Left renal pelvis (tissue), 4 donors: ENCODE results near the gene GLI2. TPM values are rescaled to one million over a fixed set of nuclear protein-coding genes. Genes with fewer than 3 reads are reported as not detected.

ENCODE experiments used
- DNase-seq, 4 donors: peaks; one replicate each; pipeline ENCODE4 v3.0.0-alpha.2; 2013; ENCODE audit warnings: low read depth in 4 of 4, low spot score in 3 of 4
- polyA plus RNA-seq, 4 donors: library from polyadenylated mRNA; unstranded; fragments of 120-200 nt; gene quantifications; one replicate each; pipeline ENCODE4 v1.2.1, GENCODE V29; 2013; ENCODE audit not compliant: insufficient read length in 4 of 4

GLI2 gene
- 10 to 100 TPM in 2 of 4 donors, 1 to 10 TPM in 2; 8.0 to 34.8 (median 10.7) TPM for polyA plus RNA-seq

- DNase-seq, result no peak
Measured at GRCh38 chr2:120735746-120736170, at the start of gene GLI2. Gene GLI2, plus strand, starts transcription at chr2:120735868. Its CDS starts 61,453 bp downstream, at chr2:120797321.

GRCh38 chr2:120685974-120686297, 49.7 kb upstream of the GLI2 start:
- no peak for DNase-seq

- no peak for DNase-seq
Measured at GRCh38 chr2:120686511-120687168, 49.0 kb upstream of the GLI2 start.

- DNase-seq, result no peak
Measured at GRCh38 chr2:120687210-120687609, 48.5 kb upstream of the GLI2 start.

- no peak for DNase-seq
Measured at GRCh38 chr2:120690521-120690920, 45.1 kb upstream of the GLI2 start.

GRCh38 chr2:120691410-120691809, 44.3 kb upstream of the GLI2 start:
- no peak for DNase-seq

GRCh38 chr2:120692691-120693090, 43.0 kb upstream of the GLI2 start:
- DNase-seq, result no peak

- no peak for DNase-seq
Measured at GRCh38 chr2:120693121-120693520, 42.5 kb upstream of the GLI2 start.

GRCh38 chr2:120694034-120694433, 41.6 kb upstream of the GLI2 start:
- DNase-seq, result no peak

- DNase-seq, result no peak
Measured at GRCh38 chr2:120697471-120697870, 38.2 kb upstream of the GLI2 start.

GRCh38 chr2:120699292-120699691, 36.4 kb upstream of the GLI2 start:
- DNase-seq, result no peak

- no peak for DNase-seq
Measured at GRCh38 chr2:120700659-120701058, 35.0 kb upstream of the GLI2 start.

GRCh38 chr2:120701096-120701495, 34.6 kb upstream of the GLI2 start:
- DNase-seq, result no peak

- no peak for DNase-seq
Measured at GRCh38 chr2:120701499-120701898, 34.2 kb upstream of the GLI2 start.

GRCh38 chr2:120702061-120702460, 33.6 kb upstream of the GLI2 start:
- DNase-seq, result no peak

GRCh38 chr2:120702801-120703200, 32.9 kb upstream of the GLI2 start:
- no peak for DNase-seq

GRCh38 chr2:120703330-120703994, 32.2 kb upstream of the GLI2 start:
- no peak for DNase-seq

- DNase-seq, result no peak
Measured at GRCh38 chr2:120704696-120705095, 31.0 kb upstream of the GLI2 start.

- DNase-seq, result no peak
Measured at GRCh38 chr2:120707816-120708215, 27.9 kb upstream of the GLI2 start.

GRCh38 chr2:120708944-120709607, 26.6 kb upstream of the GLI2 start:
- DNase-seq, result no peak

GRCh38 chr2:120709608-120710041, 26.0 kb upstream of the GLI2 start:
- no peak for DNase-seq

GRCh38 chr2:120710256-120710655, 25.4 kb upstream of the GLI2 start:
- no peak for DNase-seq
